Islet precursor cell (in vitro differentiated cells): Measurements from ENCODE around the gene FANCD2OS.
"Not testable (repeated sequence)": the region's sequence is repeated elsewhere in the genome, so short reads cannot be mapped to it uniquely, and the experiment has no call there.

ENCODE experiments used
- DNase-seq: peaks from one replicate; pipeline ENCODE4 v3.0.0-alpha.2; 2018

FANCD2OS gene

GRCh38 chr3:10108091-10108490 is at the start of gene FANCD2OS:
TSS of gene FANCD2OS (minus strand) at chr3:10108255. CDS start at chr3:10104774, 3,481 bp downstream.
- no peak for DNase-seq

GRCh38 chr3:10157031-10157430 is 49.0 kb upstream of the FANCD2OS start:
- no peak for DNase-seq

- DNase-seq: no peak
Measured at GRCh38 chr3:10155658-10156057, 47.6 kb upstream of the FANCD2OS start.

GRCh38 chr3:10155123-10155472 is 47.0 kb upstream of the FANCD2OS start:
- no peak for DNase-seq

GRCh38 chr3:10154335-10155122 is 46.5 kb upstream of the FANCD2OS start:
- DNase-seq: no peak

GRCh38 chr3:10150987-10151386 is 42.9 kb upstream of the FANCD2OS start:
- DNase-seq: no peak

GRCh38 chr3:10149226-10149625 is 41.2 kb upstream of the FANCD2OS start:
- DNase-seq: no peak

- DNase-seq: no peak
Measured at GRCh38 chr3:10145685-10146084, 37.6 kb upstream of the FANCD2OS start.

GRCh38 chr3:10142707-10143560 is 34.9 kb upstream of the FANCD2OS start:
- DNase-seq: no peak

- DNase-seq: no peak
Measured at GRCh38 chr3:10140996-10141546, 33.0 kb upstream of the FANCD2OS start.

GRCh38 chr3:10137178-10137577 is 29.1 kb upstream of the FANCD2OS start:
- DNase-seq: no peak

GRCh38 chr3:10136426-10137005 is 28.5 kb upstream of the FANCD2OS start:
- no peak for DNase-seq

GRCh38 chr3:10135872-10136271 is 27.8 kb upstream of the FANCD2OS start:
- DNase-seq: not testable (repeated sequence)

GRCh38 chr3:10122724-10123123 is 14.7 kb upstream of the FANCD2OS start:
- DNase-seq: no peak

GRCh38 chr3:10121064-10121463 is 13.0 kb upstream of the FANCD2OS start:
- DNase-seq: no peak

- no peak for DNase-seq
Measured at GRCh38 chr3:10119376-10119775, 11.3 kb upstream of the FANCD2OS start.

- DNase-seq: no peak
Measured at GRCh38 chr3:10116928-10117327, 8.9 kb upstream of the FANCD2OS start.

- DNase-seq: peak; percentile 81
Measured at GRCh38 chr3:10116138-10116460, 8.0 kb upstream of the FANCD2OS start.

- peak; percentile 96 for DNase-seq
Measured at GRCh38 chr3:10115326-10116137, 7.5 kb upstream of the FANCD2OS start, which contains the start of gene BRK1. TSS of gene BRK1 (plus strand) at chr3:10115675. CDS start at chr3:10115702, 27 bp downstream.

- no peak for DNase-seq
Measured at GRCh38 chr3:10106919-10107318, 1.1 kb downstream of the FANCD2OS start.

- no peak for DNase-seq
Measured at GRCh38 chr3:10099041-10099440, 9.0 kb downstream of the FANCD2OS start.

GRCh38 chr3:10093678-10094077 is 14.4 kb downstream of the FANCD2OS start:
- DNase-seq: no peak

GRCh38 chr3:10091387-10091786 is 16.7 kb downstream of the FANCD2OS start:
- DNase-seq: not testable (repeated sequence)
